Erythroblast (primary cell): ENCODE results near the gene GPBAR1.
"Not testable (repeated sequence)": the region's sequence is repeated elsewhere in the genome, so short reads cannot be mapped to it uniquely, and the experiment has no call there.

ENCODE experiments used
- DNase-seq, 2 experiments: peaks; one replicate each; lab custom pipeline; 2025; lab: John Stamatoyannopoulos, UW
- GATA1 ChIP-seq: IDR thresholded peaks from 2 replicates; pipeline ENCODE4 v1.6.1; 2011; ENCODE audit warnings: low read depth, mild to moderate bottlenecking, control low read depth, low read length, moderate library complexity
- POLR2A ChIP-seq: IDR thresholded peaks from 2 replicates; pipeline ENCODE4 v1.6.1; 2011; ENCODE audit warnings: mild to moderate bottlenecking, low read length

Gene GPBAR1

GRCh38 chr2:218306184-218306920, 45.5 kb downstream of the GPBAR1 start:
- DNase-seq: no peak
- TF ChIP-seq GATA1 (no peak), POLR2A (no peak)

DNA sequence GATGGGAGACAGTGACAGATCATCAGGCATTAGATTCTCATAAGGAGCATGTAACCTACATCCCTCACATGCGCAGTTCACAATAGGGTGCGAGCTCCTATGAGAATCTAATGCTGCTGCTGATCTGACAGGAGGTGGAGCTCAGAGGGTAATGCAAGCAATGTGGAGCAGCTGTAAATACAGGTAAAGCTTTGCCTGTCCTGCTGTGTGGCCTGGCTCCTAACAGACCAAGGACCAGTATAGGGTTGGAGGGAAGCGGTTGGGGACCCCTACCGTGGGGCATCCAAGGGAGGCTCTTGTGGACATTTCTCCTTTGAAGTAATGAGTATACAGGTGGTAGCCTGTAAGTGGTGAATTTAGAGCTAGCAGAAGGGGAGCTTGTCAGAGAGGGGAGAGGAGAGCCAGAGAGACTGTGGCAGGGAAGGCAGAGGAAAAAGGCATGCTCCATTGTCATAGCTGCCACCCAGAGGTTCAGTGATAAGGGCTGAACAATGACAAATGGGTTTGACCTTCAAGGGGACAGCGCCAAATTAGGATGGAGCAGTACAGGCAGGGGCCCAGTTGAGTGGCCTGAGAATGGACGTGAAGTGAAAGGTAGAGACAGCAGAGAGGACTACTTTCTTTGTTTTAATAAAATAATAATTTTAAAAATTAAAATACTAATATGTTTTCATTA, 46.7 kb downstream of the GPBAR1 start:
- TF ChIP-seq GATA1 (no peak), POLR2A (no peak)
- DNase-seq: no peak

- TF ChIP-seq GATA1: no peak
- no peak for TF ChIP-seq POLR2A
- DNase-seq: no peak
Measured at GRCh38 chr2:218310853-218311540, 50.2 kb downstream of the GPBAR1 start.

GRCh38 chr2:218311541-218312266, 50.9 kb downstream of the GPBAR1 start:
- not testable (repeated sequence) for DNase-seq

DNA sequence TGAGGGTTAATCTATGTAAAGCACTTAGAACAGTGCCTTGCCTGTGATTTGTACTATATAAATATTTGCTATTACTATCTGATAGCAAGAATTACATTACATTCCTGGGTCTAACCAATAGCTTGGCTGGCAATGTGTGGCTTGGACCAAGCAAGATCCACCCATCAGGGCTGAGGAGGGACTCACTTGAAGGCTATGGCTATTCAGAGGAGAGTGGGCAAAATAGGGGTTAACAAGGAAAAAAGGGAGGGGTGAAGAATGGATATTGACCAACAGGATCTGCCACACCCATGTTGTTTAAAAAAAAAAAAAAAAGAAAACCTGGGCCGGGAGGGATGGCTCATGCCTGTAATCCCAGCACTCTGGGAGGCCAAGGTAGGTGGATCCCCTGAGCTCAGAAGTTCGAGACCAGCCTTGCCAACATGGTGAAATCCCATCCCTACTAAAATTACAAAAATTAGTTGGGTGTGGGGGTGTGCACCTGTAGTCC, 51.5 kb downstream of the GPBAR1 start:
- no peak for TF ChIP-seq GATA1
- no peak for TF ChIP-seq POLR2A
- no peak for DNase-seq

DNA sequence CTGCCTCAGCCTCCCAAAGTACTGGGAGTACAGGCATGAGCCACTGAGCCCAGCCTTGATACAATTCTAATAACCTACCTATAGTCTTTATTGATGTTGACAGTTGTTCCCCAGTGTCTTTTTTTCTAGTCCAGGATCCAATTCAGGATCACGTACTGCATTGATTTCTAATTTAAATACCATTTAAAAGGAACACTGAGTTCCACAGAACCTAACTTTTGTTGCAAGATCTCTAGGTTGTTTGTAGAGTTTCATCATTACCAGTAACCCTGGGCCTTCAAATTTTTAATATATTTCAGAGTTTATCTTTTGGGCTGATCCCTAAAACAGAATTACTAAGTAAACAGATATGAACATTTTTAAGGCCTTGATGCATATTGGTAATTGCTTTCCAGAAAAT, 52.5 kb downstream of the GPBAR1 start:
- TF ChIP-seq POLR2A (no peak), GATA1 (no peak)

More for the DNA sequence above, 52.5 kb downstream of the GPBAR1 start:
- no peak for DNase-seq
